Hematopoietic multipotent progenitor cell treated with erythropoietin and hydrocortisone succinate and interleukin-3 and kit ligand, for 6 days (in vitro differentiated cells): ENCODE results near the gene STAMBP.

Experiments used
- DNase-seq: peaks from one replicate; pipeline ENCODE4 v3.0.0-alpha.2; 2015

STAMBP gene

GRCh38 chr2:73908689-73909652 lies 80.2 kb downstream of the STAMBP start:
- DNase-seq: no peak

DNA sequence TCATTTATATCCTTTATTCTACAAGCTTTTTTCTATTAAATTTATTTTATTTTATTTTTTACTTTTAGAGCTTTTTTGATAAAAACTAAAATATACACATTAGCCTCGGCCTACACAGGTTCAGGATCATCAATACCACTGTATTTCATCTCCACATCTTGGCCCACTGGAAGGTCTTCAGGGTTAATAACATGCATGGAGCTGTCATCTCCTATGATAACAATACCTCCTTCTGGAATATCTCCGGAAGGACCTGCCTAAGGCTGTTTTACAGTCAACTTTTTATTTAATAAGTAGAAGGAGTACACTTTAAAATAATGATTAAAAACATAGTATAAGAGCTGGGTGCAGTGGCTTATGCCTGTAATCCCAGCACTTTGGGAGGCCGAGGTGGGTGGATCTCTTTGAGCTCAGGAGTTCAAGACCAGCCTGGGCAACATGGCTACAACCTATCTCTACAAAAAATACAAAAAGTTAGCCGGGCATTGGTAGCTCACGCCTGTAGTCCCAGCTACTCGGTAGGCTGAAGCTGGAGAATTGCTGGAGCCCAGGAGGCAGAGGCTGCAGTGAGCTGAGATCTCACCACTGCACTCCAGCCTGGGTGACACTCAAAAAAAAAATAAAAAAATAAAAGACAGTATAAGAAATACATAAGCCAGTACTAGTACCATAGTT lies 82.2 kb downstream of the STAMBP start:
- DNase-seq: no peak

- no peak for DNase-seq
Observed at GRCh38 chr2:73911548-73912208, 82.9 kb downstream of the STAMBP start.

DNA sequence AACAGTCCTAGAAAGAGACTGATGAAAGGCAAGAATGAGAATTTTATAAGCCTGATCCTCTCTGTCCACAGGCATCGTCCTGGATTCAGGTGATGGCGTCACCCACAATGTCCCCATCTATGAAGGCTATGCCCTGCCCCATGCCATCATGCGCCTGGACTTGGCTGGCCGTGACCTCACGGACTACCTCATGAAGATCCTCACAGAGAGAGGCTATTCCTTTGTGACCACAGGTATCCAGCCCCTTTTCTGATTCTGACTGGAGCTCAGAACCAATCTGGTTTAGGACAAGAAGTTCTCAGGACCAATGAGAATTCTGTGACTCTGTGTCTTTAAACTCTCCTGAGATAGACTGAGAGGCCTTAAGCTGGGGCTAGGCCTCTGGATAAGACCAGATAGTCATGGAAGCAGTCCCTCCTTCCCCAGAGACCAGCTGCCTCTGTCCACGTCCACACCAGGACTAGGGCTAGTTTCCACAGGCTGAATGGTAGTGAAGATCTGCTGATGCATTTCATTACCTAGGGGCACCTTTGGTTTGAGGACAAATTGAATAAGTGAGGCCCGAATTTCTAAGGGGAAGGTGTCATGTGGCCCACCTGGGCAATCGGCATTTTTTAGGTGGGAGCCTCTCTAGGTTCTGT lies 84.8 kb downstream of the STAMBP start:
- no peak for DNase-seq

- DNase-seq: no peak
Observed at GRCh38 chr2:73914667-73915066, 85.9 kb downstream of the STAMBP start.

- DNase-seq: no peak
Observed at GRCh38 chr2:73915437-73915993, 86.8 kb downstream of the STAMBP start.

GRCh38 chr2:73916666-73917065 lies 87.9 kb downstream of the STAMBP start:
- DNase-seq: no peak

- DNase-seq: no peak
Observed at GRCh38 chr2:73917296-73917695, 88.5 kb downstream of the STAMBP start.

GRCh38 chr2:73917696-73918207 lies 89.0 kb downstream of the STAMBP start:
- no peak for DNase-seq

DNA sequence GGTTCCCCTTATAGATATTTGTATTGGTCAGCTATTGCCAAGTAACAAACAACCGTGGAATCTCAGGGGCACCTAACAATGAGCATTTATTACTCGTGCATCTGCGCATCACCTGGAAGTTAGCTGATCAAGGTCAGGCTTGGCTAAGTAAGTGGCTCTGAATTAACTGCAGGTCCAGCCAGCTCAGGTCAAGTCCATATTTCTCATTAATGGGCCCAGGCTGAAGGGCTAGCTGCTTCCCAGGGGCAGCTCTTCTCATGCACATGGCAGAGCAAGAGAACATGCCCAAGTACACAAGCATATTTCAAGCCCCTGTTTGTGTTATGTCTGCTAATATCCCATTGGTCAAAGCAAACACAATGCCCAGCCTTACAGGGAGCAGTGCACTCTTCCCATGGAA lies 90.1 kb downstream of the STAMBP start:
- DNase-seq: no peak

DNA sequence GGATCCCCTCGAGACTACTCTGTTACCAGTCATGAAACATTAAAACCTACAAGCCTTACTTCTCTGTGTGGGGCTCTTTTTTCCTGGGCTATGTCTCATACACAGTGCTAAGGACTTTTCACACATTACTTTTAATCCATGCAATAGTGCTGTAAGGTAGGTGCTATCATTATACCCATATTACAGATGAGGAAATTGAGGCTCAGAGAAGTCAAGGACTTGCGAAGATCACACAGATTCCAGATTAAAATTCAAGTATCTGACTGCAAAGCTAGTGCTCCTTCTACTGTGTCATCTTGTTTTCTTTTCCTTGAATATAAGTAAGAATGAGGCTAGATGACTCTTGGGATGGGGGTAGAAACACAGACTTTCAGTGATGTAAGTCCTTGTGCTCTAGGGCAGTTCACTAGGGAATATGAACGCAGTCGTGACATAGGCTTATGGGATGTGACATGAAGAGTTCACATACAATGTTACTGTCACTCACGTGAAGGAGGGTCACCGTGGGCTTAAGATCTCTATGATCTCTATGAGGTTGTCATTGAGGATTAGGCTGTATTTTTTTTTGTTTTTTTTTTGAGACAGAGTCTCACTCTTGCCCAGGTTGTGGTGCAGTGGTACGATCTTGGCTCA lies 91.0 kb downstream of the STAMBP start:
- no peak for DNase-seq

DNA sequence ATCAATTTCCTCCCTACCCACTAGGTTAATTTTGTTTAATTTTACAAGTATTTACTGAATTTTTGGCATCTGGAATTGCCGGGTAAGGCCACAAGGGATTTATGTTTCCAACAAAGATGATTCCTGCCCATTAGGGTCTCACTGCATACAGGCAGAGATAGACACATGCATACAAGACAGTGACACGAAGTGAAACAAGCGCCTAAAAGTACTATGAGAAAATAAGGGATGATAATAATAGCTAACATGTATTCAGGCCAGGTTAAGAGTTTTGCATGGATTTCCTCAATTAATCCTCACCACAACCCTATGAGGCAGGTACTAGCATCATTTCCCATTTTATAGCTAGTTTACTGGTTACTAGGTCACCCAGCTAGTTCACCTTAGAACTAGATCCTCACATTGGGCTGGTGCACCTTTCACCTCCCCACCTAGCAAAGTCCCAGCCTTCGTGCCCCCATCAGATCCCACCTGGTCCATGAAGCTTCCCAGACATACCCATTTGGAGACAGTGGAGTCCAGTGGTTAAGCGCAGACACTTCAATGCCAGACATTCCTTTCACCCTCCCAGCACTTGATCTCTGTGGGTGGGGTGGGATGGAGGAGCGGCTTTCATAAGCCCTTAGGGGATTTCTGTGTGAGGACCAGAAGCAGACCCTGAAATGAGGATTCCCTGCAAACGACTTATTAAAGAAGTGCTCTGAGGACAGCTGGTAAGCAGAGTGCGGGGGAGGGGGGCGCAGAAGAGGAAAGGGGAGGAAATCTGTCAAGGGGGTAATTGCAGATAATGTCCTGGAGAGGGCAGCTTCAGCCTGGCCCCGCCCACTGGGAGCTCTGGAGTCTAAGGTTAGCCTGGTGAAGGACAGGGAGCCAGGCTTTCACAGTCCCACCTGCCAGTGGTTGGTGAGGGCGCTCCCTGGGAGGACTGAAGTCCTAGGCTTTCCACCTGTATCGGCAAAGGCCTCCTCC lies 92.1 kb downstream of the STAMBP start:
- peak; percentile 82 for DNase-seq

GRCh38 chr2:73921581-73921980 lies 92.8 kb downstream of the STAMBP start:
- no peak for DNase-seq

DNA sequence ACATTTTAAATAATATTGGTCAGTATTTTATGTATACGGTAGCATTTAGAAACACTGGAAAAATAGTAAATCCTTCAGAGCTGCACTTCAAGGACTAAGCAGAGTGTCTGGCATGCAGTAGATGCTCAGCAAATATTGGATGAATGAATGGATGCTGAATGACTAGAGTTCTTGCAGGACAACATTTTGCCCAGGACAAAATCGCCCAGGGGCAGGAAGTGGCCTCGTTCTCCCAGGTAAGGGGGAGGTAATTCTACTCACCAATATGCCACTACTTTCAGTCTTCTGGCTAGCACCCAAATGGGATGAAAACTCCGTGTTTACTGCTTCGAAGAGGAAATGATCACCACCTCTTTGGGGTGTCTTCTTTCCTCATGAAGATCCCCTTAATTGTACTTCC lies 93.9 kb downstream of the STAMBP start:
- no peak for DNase-seq
